CD4-positive, alpha-beta T cell treated with Interleukin-4 for 1 hour (primary cell): ENCODE results near the gene WASHC4.
"Not testable (repeated sequence)": the region's sequence is repeated elsewhere in the genome, so short reads cannot be mapped to it uniquely, and the experiment has no call there.

Experiments
- DNase-seq, 2 donors: peaks; one replicate each; pipeline ENCODE4 v3.0.0-alpha.2; 2020 to 2022

WASHC4 gene

GRCh38 chr12:105091476-105092206, 15.9 kb upstream of the WASHC4 start:
- no peak for DNase-seq

GRCh38 chr12:105092336-105092735, 15.2 kb upstream of the WASHC4 start:
- DNase-seq = no peak

GRCh38 chr12:105095338-105095737, 12.2 kb upstream of the WASHC4 start:
- not testable (repeated sequence) for DNase-seq

GRCh38 chr12:105099356-105099755, 8.2 kb upstream of the WASHC4 start:
- DNase-seq = no peak

- no peak for DNase-seq
Observed at GRCh38 chr12:105100207-105100985, 7.1 kb upstream of the WASHC4 start.

- DNase-seq = no peak
Observed at GRCh38 chr12:105100998-105101397, 6.5 kb upstream of the WASHC4 start.

- DNase-seq = no peak
Observed at GRCh38 chr12:105102673-105103072, 4.9 kb upstream of the WASHC4 start.

GRCh38 chr12:105104762-105105161, 2.8 kb upstream of the WASHC4 start:
- no peak for DNase-seq

GRCh38 chr12:105106621-105107020, 910 bp upstream of the WASHC4 start:
- DNase-seq = no peak

- DNase-seq = no peak
Observed at GRCh38 chr12:105107171-105107493, 399 bp upstream of the WASHC4 start.

GRCh38 chr12:105109465-105110212, 2.1 kb downstream of the WASHC4 start:
- no peak for DNase-seq

GRCh38 chr12:105110851-105111250, 3.3 kb downstream of the WASHC4 start:
- DNase-seq = no peak

GRCh38 chr12:105113094-105113493, 5.6 kb downstream of the WASHC4 start:
- no peak for DNase-seq

GRCh38 chr12:105116969-105117368, 9.4 kb downstream of the WASHC4 start:
- DNase-seq = no peak

GRCh38 chr12:105120551-105120950, 13.0 kb downstream of the WASHC4 start:
- DNase-seq = no peak

GRCh38 chr12:105138248-105138647, 30.7 kb downstream of the WASHC4 start:
- DNase-seq = no peak

GRCh38 chr12:105141320-105141922, 33.9 kb downstream of the WASHC4 start:
- no peak for DNase-seq

- DNase-seq = no peak
Observed at GRCh38 chr12:105142259-105142658, 34.7 kb downstream of the WASHC4 start.

- DNase-seq = no peak
Observed at GRCh38 chr12:105156260-105156659, 48.7 kb downstream of the WASHC4 start.

- no peak for DNase-seq
Observed at GRCh38 chr12:105157606-105158005, 50.1 kb downstream of the WASHC4 start.

GRCh38 chr12:105158876-105159275, 51.3 kb downstream of the WASHC4 start:
- no peak for DNase-seq

- DNase-seq = no peak
Observed at GRCh38 chr12:105162174-105162573, 54.6 kb downstream of the WASHC4 start.

- no peak for DNase-seq
Observed at GRCh38 chr12:105164068-105164467, 56.5 kb downstream of the WASHC4 start.
